AG09309 (cell line): ENCODE results near the gene TMEM25.

ENCODE experiments used
- DNase-seq: peaks from one replicate; pipeline ENCODE4 v3.0.0-alpha.2; 2010; ENCODE audit warnings: low read depth
- H3K4me3 ChIP-seq: 2 replicates; pipeline ENCODE4 v1.5.1; 2011; ENCODE audit warnings: mild to moderate bottlenecking, low read depth, low read length, moderate library complexity; ENCODE audit not compliant: control insufficient read depth
- TF ChIP-seq, protein P1 (sequence below): IDR thresholded peaks from 2 replicates; pipeline ENCODE4 v1.5.1; 2011; ENCODE audit warnings: mild to moderate bottlenecking, low read depth, low read length, inconsistent platforms; ENCODE audit not compliant: insufficient read depth, control insufficient read depth; ENCODE audit errors: missing control alignments

The TMEM25 gene

DNA sequence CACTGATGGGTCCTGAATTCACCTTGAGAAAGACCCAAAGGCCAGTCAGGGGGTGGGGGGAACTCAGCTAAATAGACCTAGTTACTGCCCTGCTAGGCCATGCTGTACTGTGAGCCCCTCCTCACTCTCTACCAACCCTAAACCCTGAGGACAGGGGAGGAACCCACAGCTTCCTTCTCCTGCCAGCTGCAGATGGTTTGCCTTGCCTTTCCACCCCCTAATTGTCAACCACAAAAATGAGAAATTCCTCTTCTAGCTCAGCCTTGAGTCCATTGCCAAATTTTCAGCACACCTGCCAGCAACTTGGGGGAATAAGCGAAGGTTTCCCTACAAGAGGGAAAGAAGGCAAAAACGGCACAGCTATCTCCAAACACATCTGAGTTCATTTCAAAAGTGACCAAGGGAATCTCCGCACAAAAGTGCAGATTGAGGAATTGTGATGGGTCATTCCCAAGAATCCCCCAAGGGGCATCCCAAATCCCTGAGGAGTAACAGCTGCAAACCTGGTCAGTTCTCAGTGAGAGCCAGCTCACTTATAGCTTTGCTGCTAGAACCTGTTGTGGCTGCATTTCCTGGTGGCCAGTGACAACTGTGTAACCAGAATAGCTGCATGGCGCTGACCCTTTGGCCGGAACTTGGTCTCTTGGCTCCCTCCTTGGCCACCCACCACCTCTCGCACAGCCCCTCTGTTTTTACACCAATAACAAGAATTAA, 6.1 kb upstream of the TMEM25 start:
- TF ChIP-seq, protein P1, sequence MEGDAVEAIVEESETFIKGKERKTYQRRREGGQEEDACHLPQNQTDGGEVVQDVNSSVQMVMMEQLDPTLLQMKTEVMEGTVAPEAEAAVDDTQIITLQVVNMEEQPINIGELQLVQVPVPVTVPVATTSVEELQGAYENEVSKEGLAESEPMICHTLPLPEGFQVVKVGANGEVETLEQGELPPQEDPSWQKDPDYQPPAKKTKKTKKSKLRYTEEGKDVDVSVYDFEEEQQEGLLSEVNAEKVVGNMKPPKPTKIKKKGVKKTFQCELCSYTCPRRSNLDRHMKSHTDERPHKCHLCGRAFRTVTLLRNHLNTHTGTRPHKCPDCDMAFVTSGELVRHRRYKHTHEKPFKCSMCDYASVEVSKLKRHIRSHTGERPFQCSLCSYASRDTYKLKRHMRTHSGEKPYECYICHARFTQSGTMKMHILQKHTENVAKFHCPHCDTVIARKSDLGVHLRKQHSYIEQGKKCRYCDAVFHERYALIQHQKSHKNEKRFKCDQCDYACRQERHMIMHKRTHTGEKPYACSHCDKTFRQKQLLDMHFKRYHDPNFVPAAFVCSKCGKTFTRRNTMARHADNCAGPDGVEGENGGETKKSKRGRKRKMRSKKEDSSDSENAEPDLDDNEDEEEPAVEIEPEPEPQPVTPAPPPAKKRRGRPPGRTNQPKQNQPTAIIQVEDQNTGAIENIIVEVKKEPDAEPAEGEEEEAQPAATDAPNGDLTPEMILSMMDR = no peak
- no peak overlapping the region for H3K4me3 ChIP-seq
- DNase-seq = no peak

DNA sequence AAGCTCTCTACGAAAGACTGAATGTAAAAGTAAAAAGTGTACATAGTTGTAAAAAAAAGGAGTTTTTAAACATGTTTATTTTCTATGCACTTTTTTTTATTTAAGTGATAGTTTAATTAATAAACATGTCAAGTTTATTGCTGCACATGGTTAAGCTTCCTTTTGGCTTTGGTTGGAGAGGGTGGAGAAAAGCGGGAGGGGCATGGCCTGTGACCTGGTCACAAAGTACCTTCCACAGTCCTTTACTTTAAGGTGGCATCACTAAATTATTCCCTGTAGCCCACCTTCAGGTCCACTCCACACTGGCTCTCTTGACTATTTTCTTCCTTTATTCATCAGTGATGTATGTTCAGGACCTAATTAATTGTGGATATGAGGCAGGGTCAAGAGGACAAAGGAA, 4.3 kb upstream of the TMEM25 start:
- no peak for DNase-seq
- TF ChIP-seq, protein P1 = no peak
- no peak overlapping the region for H3K4me3 ChIP-seq

DNA sequence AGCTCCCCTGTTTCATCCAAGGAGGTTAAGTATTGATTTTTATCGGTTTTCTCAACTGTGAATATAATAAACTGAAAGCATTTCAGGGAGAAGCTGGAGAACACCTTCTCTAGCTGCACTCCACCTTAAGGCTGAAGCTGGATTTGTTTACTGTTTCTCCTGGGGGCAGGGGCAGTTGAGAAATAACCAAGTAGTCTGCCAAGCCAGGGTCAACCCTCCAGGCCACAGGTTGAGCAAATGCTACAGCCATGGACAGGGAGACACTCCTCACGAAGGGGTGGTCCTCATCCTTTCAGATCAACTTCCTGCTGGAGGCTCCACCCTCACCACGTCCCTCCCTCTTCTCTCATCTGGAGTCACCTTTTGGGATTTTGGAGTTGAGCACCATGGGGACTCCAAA, 3.9 kb upstream of the TMEM25 start, which contains the start of gene TTC36:
Gene TTC36, plus strand, starts transcription at position 366 of the 400 bp plus-strand sequence. Its CDS starts 21 bp downstream, at position 387.
- H3K4me3 ChIP-seq = no peak within 1 kb of the TSS
- TF ChIP-seq, protein P1 = no peak
- no peak for DNase-seq

- TF ChIP-seq, protein P1 = no peak
- H3K4me3 ChIP-seq = no peak overlapping the region
- DNase-seq = no peak
Measured at GRCh38 chr11:118528511-118528910, 2.5 kb upstream of the TMEM25 start.

DNA sequence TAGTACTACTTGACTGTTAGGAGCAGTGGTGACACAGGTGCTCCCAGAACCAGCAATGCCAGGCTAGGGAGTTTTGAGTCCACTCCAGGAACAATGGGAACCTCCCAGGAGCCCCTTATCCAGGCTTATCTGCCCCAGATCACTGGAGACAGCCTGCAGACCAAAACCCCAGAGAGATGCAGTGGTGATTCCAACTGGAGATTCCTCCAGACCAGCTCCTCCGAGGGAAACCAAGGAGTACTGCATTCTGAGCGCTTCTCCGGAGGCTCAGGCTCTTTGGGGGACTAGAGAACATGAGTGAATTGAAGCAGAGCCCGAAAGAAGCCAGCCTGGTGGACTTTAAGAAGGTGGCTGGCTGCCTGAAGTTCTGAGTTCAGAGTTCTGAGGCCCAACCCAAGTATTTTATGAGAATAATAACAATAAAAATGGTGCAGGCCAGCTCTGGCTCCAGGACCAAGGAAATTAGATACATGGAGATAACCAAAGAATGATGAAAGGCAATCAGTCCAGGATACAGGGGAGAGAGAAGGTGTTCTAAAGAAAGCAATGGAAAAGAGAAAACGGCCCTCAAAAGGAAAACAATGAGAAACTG, 1.3 kb upstream of the TMEM25 start:
- TF ChIP-seq, protein P1 = no peak
- no peak overlapping the region for H3K4me3 ChIP-seq
- no peak for DNase-seq

DNA sequence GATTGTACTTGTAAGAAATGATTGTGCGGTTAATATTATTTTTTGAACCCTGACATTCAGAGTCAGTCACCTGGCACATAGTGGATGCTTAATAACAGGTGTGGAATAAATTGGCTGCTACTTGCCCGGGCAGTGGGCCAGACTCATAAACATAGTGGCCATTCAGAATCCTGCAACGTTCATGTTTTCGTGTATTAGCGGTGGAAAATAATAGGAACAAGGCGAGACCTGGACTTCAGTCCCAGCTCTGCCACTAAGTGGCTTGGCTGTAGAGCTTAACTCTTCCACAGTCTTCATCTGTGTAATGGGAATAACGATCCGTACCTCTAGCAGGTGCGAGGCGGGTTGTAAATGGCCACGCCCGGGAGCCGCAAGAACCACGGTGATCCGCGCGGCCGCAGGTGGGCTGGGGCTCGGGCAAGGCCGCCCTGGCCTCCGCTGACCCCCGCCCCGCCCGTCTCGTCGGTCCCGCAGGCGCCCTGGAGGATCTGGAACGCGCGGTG, 761 bp upstream of the TMEM25 start:
- no peak for DNase-seq
- peak overlapping the region; percentile 50 for H3K4me3 ChIP-seq
- TF ChIP-seq, protein P1 = no peak
